Epithelial cell of esophagus (primary cell): ENCODE data around the gene NAE1.

ENCODE experiments used
- DNase-seq: peaks from one replicate; pipeline ENCODE4 v3.0.0; 2010; ENCODE audit warnings: low read depth
- H3K4me3 ChIP-seq: 2 replicates; pipeline ENCODE4 v1.5.1; 2011; ENCODE audit warnings: mild to moderate bottlenecking, low read length, control low read depth
- TF ChIP-seq, protein P1 (sequence below): IDR thresholded peaks from 2 replicates; pipeline ENCODE4 v1.5.1; 2011; ENCODE audit warnings: low read depth, mild to moderate bottlenecking, low read length, control low read depth, inconsistent platforms; ENCODE audit not compliant: insufficient read depth; ENCODE audit errors: missing control alignments

NAE1 gene

DNA sequence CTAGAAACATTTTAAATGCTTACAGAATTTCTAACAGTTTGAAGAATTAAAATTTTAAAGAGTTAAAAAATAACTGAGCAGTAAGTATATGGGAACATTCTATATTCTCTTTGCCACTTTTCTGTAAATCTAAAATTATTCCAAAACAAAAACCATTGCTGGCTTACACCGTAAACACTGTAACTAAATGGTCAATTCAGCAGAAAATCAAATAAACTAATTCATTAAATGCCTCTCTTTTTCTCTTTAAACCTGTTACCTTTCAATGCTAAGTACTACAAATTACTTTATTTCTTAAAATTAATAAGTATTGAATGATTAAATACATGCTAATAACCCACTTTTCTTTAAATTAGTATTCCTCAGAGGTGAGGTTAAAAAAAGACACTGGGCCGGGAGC is 43.3 kb downstream of the NAE1 start:
- no peak for DNase-seq
- TF ChIP-seq, protein P1, sequence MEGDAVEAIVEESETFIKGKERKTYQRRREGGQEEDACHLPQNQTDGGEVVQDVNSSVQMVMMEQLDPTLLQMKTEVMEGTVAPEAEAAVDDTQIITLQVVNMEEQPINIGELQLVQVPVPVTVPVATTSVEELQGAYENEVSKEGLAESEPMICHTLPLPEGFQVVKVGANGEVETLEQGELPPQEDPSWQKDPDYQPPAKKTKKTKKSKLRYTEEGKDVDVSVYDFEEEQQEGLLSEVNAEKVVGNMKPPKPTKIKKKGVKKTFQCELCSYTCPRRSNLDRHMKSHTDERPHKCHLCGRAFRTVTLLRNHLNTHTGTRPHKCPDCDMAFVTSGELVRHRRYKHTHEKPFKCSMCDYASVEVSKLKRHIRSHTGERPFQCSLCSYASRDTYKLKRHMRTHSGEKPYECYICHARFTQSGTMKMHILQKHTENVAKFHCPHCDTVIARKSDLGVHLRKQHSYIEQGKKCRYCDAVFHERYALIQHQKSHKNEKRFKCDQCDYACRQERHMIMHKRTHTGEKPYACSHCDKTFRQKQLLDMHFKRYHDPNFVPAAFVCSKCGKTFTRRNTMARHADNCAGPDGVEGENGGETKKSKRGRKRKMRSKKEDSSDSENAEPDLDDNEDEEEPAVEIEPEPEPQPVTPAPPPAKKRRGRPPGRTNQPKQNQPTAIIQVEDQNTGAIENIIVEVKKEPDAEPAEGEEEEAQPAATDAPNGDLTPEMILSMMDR = no peak
- H3K4me3 ChIP-seq = no peak overlapping the region

DNA sequence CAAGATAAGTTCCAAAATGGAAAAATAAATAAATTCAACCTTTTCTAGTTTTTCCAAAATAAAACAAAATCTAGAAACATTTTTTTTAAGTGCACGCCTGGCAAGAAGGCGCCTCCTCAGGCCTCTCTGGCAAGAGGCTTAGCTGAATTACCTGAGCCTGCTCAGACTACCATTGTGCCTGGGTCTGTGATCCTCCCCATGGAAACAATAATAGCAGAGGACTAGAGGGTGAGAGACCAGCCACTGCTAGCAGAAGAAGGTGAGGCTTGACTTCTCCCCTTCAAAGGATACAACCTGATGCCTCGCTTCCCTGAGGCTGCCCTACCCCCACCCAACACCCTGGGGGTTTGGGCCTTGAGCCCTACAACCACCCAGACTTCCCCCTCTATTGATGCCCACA is 44.2 kb downstream of the NAE1 start:
- no peak for DNase-seq
- TF ChIP-seq, protein P1 = no peak
- no peak overlapping the region for H3K4me3 ChIP-seq

DNA sequence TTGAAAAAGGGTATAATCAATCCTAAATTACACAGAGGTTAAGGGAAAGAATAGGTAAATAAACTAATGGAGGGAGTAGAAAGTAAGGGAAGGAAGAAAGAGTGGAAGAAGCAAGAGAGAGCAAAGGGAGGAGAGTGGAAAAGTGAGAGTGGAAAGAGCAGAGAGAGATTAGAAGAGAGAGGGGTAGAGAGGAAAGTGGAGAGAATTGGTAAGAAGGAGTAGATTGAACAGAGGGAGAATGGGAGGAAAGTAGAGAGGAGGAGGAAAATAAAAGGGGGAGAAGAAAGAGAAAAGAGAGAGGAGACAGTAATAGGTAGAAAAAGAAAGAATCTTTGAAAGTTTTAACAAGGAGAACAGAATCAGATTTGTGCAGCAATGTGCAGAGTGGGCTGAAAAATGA is 54.3 kb downstream of the NAE1 start:
- TF ChIP-seq, protein P1 = no peak
- H3K4me3 ChIP-seq = no peak overlapping the region
- no peak for DNase-seq

DNA sequence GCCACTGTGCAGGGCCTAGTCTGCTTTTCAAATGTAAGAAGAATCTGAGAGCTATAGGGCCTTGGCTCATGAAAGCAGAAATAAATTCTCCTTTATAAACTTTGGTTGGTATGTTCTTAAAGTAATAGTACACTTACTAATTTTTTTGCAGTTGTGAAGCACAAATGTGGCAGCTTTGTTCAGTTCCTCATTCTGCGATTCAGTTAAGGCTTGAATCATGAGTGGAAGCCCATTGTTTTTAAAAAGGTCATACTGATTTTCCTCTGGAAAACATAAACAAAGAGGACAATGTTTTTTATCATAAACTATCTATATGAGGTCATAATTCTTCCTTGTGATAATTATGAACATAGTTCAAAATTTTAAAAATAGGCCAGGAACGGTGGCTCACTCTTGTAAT is 55.8 kb downstream of the NAE1 start:
- DNase-seq = no peak
- H3K4me3 ChIP-seq = no peak overlapping the region
- TF ChIP-seq, protein P1 = no peak

DNA sequence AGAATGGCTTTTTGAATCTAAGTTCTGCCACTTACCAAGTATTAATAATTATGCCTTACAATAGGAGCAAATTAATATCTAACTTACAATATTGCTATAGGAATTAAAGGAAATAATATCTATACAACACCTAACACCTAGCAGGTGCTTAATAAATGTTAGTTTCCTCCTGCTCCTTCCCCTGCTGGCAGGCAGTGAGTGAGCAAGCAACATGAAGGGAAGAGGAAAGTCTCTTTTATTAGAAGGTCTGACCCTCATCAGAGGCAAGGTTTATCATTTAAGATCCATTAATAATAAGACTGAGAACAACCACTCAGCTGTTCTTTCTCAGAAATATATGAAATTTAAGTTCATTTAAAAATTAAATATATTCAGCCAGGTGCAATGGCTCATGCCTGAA is 72.7 kb downstream of the NAE1 start:
- DNase-seq = no peak
- no peak overlapping the region for H3K4me3 ChIP-seq
- TF ChIP-seq, protein P1 = peak; percentile 30

DNA sequence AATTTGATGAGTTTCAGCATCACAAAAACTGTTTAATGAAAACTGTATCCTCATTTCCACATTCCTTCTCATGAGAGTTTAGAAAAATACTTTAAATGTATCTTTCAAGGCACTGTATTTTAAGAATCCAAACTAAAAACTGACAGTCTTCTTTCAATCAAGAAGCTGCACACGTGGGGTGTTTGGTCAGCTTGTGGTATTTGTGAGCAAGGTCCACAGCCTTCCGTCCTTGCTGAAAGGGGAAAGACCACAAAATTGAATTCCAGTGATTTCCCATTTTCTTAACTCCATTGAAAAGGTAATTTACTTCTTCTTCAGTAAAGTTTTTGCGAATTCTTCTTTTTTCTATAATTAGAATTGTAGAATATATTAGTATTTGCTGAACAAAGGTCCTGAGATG is 76.0 kb downstream of the NAE1 start:
- TF ChIP-seq, protein P1 = no peak
- no peak overlapping the region for H3K4me3 ChIP-seq
- no peak for DNase-seq

DNA sequence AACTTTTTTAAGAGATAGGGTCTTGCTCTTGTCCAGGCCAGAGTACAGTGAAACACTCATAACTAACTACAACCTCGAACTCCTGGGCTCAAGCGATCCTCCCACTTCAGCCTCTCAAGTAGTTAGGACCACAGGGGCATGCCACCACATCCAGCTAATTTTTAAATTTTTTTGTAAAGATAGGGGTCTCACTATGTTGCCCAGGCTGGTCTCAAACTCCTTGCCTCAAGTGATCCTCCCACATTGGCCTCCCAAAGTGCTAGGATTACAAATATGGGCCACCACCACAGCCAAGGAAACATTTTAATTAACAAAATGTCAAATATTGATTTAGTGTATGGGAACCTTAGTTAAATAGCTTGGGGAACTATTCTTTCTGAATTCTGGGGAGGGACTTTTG is 76.6 kb downstream of the NAE1 start:
- TF ChIP-seq, protein P1 = no peak
- no peak overlapping the region for H3K4me3 ChIP-seq
- DNase-seq = no peak
